ENCODE measurements around the gene COL8A1.
"Not testable (repeated sequence)": the region's sequence is repeated elsewhere in the genome, so short reads cannot be mapped to it uniquely, and the experiment has no call there.

COL8A1 gene

DNA sequence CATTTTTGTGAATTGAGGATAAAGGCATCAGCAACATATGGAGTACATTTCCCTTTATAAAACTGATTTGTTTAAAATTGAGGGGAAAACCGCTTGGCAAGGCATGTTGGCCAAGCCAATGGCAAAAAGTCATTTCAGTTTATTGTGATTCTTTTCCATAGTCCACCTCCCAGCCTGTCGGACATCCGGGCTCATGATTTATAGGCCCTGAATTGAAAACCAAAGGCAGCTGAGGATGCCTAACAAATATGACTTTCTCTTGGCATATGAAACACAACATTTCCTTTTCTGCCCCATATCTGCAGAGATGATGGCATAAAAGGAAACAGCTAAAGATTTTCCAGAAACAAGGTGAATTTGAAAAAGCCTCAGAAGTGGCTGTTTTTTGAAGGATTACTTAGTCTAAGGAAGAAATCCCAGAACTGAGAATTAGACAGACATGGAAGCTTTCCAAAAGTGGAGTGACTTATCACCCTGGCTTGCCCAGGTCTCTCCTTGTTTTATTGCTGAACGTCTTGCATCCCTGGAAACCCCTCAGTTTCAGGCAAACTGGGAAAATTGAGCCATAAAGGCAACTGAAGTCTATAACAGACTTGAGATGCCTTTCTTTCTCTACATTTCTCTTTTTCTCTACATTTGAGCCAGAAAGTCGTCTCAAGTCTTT is 74.0 kb downstream of the COL8A1 start:
- DNase-seq = no peak

DNA sequence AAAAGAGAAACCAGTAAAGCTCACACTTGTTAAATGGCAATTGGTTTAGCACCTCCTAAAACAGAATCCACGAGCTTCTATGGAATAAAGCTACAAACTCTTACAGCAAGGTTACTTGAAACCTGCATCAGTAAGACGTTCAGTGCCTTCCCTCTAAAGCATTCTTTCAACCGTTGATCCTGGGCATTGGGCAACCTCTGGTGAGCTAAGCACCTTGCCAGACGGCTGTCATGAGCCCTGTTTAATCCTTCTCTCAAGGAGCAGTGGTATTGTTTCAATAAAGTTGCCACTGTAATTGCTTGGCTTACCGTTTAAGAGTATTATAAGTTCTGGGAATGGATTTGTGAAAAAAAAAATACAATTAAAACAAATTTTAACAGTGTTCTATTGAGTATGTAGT is 75.0 kb downstream of the COL8A1 start:
- no peak for DNase-seq

DNA sequence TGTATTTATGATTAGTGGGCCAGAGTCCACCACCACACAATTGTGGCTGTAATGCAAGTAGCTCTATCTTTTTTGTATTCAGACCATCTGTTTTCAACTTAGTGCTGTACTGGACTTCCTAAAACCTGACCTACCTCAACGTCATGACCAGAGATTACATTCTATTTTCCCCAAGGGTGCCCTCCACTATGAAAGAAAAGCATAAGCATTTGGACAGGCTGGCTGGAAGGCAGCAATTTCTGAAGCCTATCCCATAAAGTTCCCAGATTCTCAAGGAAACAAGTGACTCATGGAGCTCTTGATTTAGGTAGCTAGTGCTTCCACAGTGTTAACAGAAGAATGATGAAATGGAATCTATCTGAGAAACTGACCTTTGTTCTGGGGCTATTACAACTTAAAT is 75.8 kb downstream of the COL8A1 start:
- DNase-seq = no peak

DNA sequence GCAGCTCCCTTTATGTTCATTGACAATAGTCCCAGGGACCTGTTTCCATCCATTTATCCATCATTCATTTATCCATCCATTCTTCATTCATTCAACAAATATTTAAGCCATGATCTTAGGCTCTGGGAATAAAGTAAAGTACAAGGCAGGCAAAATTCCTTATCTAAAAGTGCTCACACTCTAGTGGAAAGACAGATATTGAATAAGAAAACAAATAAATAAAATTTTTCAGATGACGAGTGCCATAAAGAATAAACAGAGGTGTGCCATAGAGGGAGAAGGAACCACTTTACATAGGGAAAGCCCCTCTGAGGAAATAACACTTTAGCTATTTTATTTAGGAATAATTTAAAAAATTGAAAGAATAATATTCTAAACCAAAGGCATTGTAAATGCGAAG is 76.2 kb downstream of the COL8A1 start:
- DNase-seq = no peak

DNA sequence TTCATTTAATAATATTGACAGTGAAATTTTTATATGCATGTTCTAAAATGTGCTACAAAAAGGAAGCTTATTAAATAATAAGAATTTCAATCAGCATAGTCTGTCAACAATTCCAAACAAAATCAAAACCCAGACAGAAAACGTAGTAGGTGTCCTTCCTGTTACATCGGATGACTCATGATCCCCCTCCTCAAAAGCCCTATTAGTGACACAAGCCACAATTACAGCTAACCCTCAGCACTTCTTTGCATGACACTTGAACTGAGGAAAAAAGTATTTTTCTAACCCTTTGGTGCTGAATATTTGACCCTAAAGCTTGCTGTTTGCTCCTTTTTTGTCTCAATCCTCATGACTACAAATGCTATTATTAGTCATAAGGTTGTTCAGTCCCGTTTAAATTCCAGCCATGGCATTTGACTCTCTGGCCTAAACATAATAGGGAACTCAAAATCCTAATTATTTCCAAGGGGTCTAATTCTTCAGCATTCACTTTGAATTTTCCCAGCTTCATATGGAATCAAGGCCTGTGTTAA is 78.1 kb downstream of the COL8A1 start:
- no peak for DNase-seq

DNA sequence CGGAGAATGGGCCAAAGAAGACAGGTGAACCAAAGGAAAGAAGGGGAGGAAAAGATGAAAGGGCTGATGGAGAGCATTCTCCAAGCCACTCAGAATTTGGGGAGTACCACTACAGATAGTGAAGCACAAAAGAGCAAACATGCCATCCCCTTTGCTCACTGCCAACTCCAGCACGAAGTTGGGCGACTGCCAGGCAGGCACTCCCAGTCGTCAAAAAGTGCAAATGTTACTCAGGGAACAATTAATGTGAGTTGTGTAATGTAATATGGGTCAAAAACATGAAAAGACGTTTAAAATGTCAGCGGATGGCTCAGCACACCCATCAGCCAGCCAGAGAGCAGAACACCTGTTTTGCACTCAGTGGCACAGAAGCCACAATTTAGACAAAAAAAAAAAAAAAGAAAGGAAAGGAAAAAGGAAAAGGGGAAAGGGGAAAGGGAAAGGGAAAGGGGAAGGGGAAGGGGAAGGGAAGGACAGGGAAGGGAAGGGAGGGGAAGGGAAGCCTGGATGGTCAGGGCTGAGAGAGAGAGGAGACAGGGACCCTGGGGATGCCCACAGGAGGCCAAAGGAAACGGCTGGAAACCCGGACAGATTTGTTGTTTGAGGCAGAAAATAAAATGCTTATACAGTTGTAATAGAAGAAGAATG is 82.7 kb downstream of the COL8A1 start:
- DNase-seq = no peak

DNA sequence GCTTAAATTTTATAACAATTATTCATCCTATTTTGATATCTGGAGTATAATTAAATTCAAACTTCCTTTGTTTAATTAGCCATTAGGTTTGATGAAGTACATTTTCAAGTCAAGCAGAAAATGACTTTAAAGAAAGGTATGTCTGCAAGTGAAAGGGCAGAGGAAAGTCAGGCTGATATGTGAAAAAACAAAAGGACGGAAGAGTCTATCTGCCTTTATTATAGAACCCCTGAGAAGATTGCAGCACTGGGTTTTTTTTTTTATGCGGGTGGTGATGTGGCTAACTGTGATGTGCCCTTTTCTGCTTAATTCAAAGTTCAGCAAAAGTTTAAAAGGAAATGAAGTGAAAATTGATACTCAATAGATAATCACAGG is 83.2 kb downstream of the COL8A1 start:
- DNase-seq = no peak

DNA sequence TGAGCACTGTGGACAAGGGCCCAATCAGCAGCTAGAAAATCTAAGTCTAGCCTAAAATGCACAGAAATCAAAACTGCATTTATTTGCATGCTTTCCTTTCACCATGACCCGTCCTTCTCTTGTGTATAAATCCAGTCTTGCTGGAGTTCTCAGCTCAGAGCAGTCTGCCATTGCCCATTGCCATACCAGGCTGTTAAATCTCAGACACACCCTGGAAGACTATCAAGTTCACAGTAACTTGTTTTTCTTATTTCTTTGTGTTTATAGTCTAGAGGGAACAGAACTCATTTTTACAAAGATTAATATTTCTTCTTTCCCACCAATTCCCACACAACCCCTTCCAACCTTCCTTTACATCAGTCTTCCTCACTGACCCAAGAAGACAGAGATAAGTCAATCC is 85.9 kb downstream of the COL8A1 start:
- no peak for DNase-seq

DNA sequence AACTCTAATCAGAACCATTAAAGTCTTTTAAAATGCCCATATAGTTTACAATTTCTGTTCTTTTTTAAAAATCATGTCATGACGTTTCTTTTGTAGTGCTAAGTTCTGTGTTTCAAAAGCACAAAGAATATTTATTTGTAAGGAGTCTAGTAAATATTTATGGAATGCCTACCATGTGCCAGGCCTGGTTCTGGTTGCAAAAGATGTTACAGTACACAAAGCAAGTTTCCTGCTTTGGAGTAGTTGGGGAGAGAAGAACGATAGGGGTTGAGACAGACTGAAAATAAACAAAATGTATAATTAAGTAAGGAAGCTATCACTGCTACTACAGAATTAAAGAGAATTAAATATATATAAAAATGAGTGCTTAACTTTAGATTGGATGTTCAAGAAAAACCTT is 92.5 kb downstream of the COL8A1 start:
- DNase-seq = no peak

DNA sequence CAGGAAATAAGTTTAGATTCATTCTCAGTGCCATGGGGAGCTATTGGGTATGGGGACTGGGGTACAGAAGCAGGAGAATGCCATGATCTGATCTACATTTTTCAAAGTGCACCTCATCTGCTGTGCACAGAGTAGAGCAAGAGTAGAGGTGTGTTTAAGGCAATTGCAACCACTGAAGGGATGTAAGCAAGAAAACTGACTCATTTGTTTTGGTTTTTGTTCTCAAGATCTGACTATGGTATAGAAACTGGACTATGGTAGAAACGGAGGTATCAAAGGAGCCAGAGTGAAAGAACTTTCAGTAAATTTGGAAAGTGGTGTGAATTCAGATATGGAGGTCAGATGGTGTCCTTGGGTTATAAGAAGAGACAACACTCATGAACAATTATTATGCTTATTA is 93.1 kb downstream of the COL8A1 start:
- DNase-seq = no peak

DNA sequence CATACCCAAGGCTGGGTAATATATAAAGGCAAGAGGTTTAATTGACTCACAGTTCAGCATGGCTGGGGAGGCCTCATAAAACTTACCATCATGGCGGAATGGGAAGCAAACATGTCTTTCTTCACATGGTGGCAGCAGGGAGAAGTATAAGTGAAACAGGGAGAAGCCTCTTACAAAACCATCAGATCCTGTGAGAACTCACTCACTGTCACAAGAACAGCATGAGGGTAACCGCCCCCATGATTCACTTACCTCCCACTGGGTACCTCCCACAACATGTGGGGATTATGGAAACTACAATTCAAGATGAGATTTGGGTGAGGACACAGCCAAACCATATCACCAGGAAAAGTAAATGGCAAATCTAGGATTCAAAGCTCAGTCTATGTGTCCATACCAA is 102.0 kb downstream of the COL8A1 start:
- DNase-seq = not testable (repeated sequence)

DNA sequence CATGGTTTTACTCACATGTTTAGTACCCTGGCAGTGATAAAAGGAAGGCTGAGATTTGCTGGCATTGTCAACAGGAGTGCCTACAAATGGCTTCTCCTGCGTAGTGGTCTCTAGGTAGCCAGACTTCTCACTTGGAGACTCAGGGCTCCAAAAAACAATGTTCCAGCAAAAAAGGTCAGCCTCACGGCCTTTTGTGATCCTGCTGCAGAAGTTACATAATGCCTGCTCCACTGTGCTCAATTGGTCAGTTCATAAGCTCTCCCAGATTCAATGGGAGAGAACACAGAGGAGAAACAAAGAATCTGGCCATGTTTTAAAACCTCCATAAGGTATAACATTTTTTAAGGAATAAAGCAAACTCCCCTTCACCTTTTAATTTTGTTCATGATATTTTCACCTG is 103.2 kb downstream of the COL8A1 start:
- DNase-seq = no peak

DNA sequence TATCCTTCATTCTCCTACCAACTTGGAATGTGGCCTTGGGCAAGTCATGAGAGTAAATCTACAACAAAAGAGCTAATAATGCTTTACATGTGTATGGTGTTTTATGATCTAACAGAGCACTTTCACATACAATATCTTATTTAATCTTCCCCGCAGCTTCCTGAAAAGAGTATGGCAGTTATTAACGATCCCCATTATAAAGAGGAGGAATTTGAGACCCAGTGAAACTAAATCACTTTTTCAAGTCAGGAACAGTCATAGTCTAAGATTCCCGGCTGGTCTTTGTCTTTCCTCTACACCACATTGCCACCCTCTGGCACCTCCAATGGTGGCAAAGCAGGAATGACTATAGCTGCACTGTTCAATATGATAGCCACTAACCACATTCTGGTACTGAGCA is 109.5 kb downstream of the COL8A1 start:
- no peak for DNase-seq

DNA sequence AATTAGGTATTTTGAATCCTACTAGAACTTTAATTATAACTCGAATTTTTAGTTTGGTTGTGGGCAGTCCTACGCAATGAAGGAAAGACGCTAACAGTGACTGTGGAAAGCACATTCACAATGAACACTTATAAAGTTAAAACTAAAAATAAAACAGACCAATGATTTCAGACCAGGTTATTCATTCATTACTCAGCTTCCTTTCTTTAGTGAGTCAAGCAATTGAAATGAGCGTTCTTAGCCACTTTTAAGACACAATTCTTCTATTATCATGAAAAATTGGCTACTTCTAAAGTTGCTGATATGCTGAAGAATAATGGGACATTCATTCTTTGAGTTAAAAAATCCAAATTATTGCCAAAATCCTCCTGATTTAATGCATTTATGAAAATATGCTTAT is 113.3 kb downstream of the COL8A1 start:
- no peak for DNase-seq

DNA sequence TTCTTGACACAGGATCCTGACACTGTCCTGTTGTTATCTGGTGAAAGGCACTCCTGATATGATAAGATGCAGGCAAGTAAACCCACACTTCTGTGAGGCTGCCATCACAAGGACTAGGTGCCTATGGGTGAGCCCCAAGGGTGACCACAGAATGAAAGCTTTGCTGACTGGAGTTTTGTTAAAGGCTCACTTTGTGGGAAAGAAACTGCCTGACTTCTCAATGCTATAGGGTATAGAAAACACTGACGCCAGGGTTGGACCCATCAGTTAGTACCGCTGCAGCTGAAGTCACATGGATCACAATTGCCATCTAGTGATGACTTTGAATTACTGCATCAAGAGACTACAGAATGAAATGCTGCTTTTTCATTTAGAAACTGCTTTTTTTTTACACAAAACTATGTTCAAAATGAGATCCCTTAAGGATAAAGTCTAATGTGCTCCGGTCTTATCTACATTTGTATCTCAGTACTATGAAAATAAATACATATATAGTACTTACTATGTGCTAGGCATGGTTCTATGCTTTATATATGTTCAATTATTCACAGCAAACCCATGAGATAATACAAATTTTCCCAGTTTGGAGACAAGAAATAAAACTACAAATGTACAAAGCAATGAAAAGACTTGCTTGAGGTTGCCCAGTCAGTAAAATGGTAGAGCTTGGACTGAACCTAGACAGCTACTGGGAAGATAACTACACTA is 115.0 kb downstream of the COL8A1 start:
- DNase-seq = peak; percentile 2

DNA sequence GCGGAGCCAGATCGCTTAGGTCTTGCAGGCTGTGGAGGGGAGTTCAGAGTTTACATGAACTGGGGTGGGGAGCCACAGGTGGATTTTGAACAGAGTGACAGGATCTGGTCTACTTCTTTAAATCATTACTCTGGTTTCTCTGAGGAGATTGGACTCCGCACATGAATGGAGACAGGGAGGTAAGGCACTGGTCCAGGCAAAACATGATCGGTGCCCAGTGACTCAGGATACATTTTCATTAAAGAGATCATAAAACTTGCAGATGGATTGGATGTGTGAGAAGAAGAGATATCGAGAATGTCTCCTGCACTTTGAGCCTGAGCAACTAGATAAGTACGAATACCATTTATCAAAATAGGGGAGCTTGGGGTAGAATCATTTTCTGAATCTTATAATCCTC is 117.4 kb downstream of the COL8A1 start:
- no peak for DNase-seq

DNA sequence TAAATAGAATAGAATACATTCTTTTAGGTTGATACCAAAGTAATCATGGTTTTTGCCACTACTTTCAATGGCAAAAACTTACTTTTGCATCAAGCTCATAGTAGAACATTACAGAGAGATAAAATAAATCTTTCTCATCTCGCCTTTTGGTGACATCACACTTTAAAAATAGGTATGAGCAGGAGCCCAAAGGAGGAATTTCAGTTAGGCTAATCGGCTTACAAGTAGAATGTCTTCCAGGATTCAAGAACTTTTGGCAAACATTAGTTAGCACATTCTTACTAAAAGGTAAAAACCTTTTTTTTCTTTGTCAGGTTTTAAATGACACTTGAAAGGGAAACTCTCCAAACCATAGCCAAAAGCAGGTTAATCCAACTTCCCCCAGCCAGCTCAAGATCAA is 119.6 kb downstream of the COL8A1 start:
- no peak for DNase-seq

DNA sequence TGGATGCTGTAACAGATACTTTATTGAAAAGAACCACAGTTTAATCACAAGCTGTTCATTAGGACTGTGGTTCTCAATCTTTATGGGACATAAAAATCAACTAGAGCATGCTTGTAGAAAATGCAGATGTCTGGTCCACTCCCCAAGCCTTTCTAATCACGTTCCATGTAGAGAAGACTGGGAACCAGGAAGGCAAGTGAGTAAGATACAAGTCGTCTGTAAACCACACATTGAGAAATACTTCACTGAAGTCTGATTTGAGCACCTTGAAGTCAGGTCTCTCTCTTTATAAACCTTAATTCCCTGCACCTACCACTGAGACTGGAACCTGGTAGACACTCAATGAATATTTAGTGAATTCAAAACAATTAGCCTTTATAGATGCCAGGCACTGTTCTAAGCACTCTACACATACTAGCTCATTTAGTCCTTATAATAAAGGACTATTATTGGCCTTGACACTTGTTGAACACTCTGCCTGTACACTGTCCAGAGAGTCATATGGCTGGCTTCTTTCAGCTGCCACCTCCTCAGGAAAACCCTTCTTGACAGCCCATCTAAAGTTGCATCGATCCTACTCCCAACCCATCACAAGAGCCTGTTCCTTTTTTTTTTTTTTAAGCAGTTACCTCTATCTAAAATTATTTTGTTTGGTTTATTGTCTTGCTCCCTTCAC is 120.2 kb downstream of the COL8A1 start:
- DNase-seq = no peak

DNA sequence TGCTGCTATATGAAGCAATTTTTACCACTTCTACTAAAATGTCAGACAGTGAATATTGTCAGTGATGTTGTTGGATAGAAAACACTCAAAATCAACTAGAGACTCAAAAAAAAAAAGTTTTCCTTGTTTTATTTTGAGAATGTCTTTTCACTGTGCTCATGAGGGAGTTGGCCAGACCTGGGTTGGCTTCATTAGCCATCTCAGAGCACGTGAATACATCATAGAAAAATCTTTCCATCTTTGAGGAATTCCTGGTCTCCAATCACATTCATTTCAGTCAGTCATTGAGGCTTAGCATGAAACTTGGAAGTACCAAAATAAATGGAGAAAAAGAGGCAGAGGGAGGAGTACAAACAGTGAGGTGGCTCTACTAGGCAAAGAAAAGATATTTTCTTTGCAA is 121.6 kb downstream of the COL8A1 start:
- DNase-seq = no peak

DNA sequence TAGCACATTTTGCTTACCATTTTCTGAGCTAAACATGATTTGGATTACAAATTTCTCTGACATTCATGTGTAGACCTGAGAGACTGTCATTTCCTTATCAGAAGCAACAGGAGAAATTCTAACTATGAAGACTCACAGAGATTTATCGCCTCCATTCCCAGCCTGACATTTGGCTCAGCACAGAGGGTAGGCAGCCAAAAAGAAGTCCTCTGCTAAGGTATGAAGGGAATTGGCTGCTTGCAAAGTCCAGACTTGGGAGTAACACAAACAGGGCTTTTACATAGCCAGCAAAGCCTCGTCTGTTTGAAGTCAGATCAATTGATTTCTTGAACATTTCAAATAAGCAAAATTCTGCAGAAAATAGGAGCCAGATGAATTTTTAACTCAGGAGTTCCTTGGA is 122.2 kb downstream of the COL8A1 start:
- DNase-seq = no peak

DNA sequence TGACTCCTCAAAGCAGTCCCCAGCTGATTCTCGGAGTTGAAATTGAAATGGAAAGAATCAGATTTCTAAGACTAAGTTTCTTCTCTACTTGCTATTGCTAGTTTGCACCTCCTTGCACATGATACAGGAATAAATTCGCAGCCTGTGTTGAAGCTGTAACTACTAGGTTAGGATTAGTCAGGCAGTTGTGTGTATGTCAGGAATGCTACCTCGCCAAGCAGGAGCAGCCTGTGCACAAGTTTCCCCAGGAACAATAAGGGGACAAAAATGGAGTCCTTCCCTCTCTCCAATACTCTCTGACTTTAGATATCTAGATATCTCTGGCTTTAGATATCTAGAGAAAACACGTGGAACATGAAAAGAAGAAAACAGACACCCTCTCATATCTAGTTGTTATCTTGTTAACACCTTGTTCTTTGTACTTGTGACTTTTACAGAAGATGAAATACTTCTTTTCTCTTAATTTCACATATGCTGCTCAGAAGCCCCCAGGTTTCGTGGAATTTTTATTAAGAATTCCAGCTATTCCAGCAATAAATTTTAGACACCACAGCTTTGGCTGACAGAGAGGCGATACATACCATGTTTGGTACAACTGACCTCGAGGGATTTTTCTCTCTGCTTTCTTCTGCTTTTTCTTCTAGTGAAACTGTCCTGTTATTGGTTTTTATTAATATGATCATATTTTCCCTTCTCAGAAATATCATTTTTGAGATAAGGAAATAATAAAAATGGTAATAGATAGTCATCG is 123.2 kb downstream of the COL8A1 start:
- DNase-seq = no peak

DNA sequence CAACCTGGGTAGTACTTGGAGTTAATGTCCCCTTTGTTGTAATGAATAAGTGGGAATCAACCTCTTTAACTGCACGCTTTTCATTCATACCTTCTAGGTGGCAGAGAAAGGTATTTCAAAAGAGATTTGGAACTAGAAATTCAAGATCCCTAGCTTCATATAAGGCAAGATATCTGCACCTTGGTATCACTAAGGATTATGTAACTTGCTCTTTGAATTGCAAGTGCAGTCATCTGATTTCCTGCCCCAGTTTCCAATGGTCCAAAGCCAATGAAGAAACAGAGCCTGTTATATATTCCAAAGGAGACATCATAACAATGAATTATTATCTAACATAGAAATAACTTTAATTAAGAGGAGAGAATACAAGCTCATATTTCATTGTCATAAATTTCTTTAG is 124.5 kb downstream of the COL8A1 start:
- DNase-seq = no peak

DNA sequence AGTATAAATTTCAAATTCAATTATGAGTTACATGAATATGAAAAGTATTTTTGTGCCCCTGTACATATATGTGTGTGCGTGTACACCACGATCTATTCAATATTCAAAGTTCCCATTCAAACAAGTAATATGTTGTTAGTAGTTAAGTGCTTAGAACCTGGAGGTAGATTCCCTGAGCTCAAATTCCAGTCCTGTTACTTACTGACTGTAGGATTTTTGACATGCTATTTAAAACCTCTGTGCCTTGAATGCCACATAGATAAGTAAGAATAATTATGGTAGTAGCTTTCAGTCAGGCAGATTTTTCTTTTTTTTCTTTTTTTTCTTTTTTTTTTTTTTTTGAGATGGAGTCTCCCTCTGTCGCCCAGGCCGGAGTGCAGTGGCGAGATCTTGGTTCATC is 126.0 kb downstream of the COL8A1 start:
- no peak for DNase-seq

Data from DMS153 (cell line).